H1 (cell line): Measurements from ENCODE around the gene GRIP1. TPM values are rescaled to one million over a fixed set of nuclear protein-coding genes. Genes with fewer than 3 reads are reported as not detected.

Source experiments
- CTCF ChIA-PET: fragments of 300-600 bp; sonication (Branson Sonifier 250); formaldehyde crosslinking; loops from one replicate; lab custom pipeline; 2021; ENCODE audit not compliant: partially characterized antibody; lab: Charles Lee
- POLR2A ChIA-PET: fragments of 300-600 bp; sonication (Branson Sonifier 250); formaldehyde crosslinking; loops from one replicate; lab custom pipeline; 2021; ENCODE audit warnings: inconsistent platforms; ENCODE audit not compliant: partially characterized antibody; lab: Charles Lee
- DNase-seq, 2 experiments: peaks; one replicate each; pipeline versions ENCODE4 v3.0.0 to v3.0.0-alpha.2; 2010 to 2022; ENCODE audit warnings: low spot score in 2 of 2, low read depth in 1 of 2, mixed read lengths in 1 of 2
- FAIRE-seq: peaks from 2 replicates; lab custom pipeline; 2011; peaks lifted over from hg19 to GRCh38; lab: Jason Lieb, UNC
- H2AFZ ChIP-seq: 2 replicates; pipeline ENCODE4 v1.8.1; 2012; ENCODE audit warnings: low read length, inconsistent platforms
- H2AK5ac ChIP-seq: 2 replicates; pipeline ENCODE4 v1.6.1; 2013; ENCODE audit warnings: low read depth, low read length
- H2BK120ac ChIP-seq: replicated peaks from 2 replicates; pipeline ENCODE3; 2013; ENCODE audit warnings: low read depth, low read length, inconsistent platforms
- H2BK12ac ChIP-seq: 2 replicates; pipeline ENCODE4 v1.6.1; 2013; ENCODE audit warnings: low read depth, low read length
- H2BK15ac ChIP-seq: 2 replicates; pipeline ENCODE4 v1.6.1; 2013; ENCODE audit warnings: low read length
- H2BK20ac ChIP-seq: 2 replicates; pipeline ENCODE4 v1.6.1; 2013; ENCODE audit warnings: low read length
- H2BK5ac ChIP-seq: 2 replicates; pipeline ENCODE4 v1.6.1; 2013; ENCODE audit warnings: low read depth, low read length
- H3K14ac ChIP-seq: 2 replicates; pipeline ENCODE4 v1.6.1; 2013; ENCODE audit warnings: inconsistent platforms; ENCODE audit not compliant: insufficient read length
- H3K18ac ChIP-seq: 2 replicates; pipeline ENCODE4 v1.6.1; 2013; ENCODE audit warnings: low read length; ENCODE audit errors: extremely low read depth
- H3K23ac ChIP-seq: 2 replicates; pipeline ENCODE4 v1.6.1; 2013; ENCODE audit warnings: inconsistent platforms; ENCODE audit not compliant: insufficient read length
- H3K23me2 ChIP-seq: 2 replicates; pipeline ENCODE4 v1.6.1; 2013; ENCODE audit warnings: low read depth, low read length
- H3K27ac ChIP-seq: 2 replicates; pipeline ENCODE4 v1.6.1; 2011; ENCODE audit warnings: low read depth, low read length, inconsistent platforms
- H3K27me3 ChIP-seq, 4 experiments: replicated peaks in 1 of 4; 1 replicate in 1 of 4; 2 replicates in 3 of 4; pipeline versions ENCODE4 v1.6.1 to v1.8.1; 2011 to 2013; ENCODE audit warnings: low read length in 3 of 4, mild to moderate bottlenecking in 3 of 4, inconsistent platforms in 2 of 4, mixed read lengths in 2 of 4, moderate library complexity in 1 of 4; ENCODE audit not compliant: control insufficient read depth in 3 of 4, insufficient read depth in 3 of 4; ENCODE audit errors: extremely low read depth in 1 of 4
- H3K36me3 ChIP-seq, 4 experiments: 2 replicates each; pipeline versions ENCODE4 v1.6.1 to v1.8.1; 2011 to 2013; ENCODE audit warnings: mild to moderate bottlenecking in 4 of 4, low read length in 3 of 4, moderate library complexity in 2 of 4, control low read depth in 1 of 4, inconsistent platforms in 1 of 4; ENCODE audit not compliant: insufficient read depth in 4 of 4, control insufficient read depth in 2 of 4
- H3K4ac ChIP-seq: replicated peaks from 2 replicates; pipeline ENCODE3; 2013; ENCODE audit warnings: low read length, low read depth, mixed read lengths, inconsistent platforms; ENCODE audit not compliant: insufficient read length
- H3K4me1 ChIP-seq, 4 experiments: replicated peaks in 1 of 4; 1 replicate in 1 of 4; 2 replicates in 3 of 4; pipeline versions ENCODE4 v1.6.1 to v1.8.1; 2011 to 2013; ENCODE audit warnings: low read length in 3 of 4, inconsistent platforms in 2 of 4, mixed read lengths in 1 of 4; ENCODE audit not compliant: insufficient read depth in 4 of 4, control insufficient read depth in 3 of 4
- H3K4me2 ChIP-seq, 2 experiments: 2 replicates each; pipeline versions ENCODE4 v1.6.1 to v1.8.1; 2011 to 2013; ENCODE audit warnings: low read depth in 2 of 2, low read length in 2 of 2, control low read depth in 1 of 2, inconsistent platforms in 1 of 2, mild to moderate bottlenecking in 1 of 2; ENCODE audit not compliant: insufficient read depth in 1 of 2
- H3K4me3 ChIP-seq, 4 experiments: fragments of 200-600, 300-600 bp in 1 of 4; sonication (generic), shearing (Covaris generic), sonication (Bioruptor Twin) in 1 of 4; 2 replicates each; pipeline versions ENCODE4 v1.5.1 to v1.8.1; 2011 to 2016; ENCODE audit warnings: low read length in 4 of 4, low read depth in 3 of 4, control low read depth in 2 of 4, inconsistent platforms in 2 of 4, mild to moderate bottlenecking in 2 of 4, mixed read lengths in 1 of 4, moderate library complexity in 1 of 4; ENCODE audit not compliant: insufficient read depth in 2 of 4; ENCODE audit errors: extremely low read depth in 1 of 4
- H3K56ac ChIP-seq: replicated peaks from 2 replicates; pipeline ENCODE3; 2013; ENCODE audit warnings: low read depth, mild to moderate bottlenecking, mixed read lengths, low read length, inconsistent platforms; ENCODE audit not compliant: insufficient read length
- H3K79me1 ChIP-seq: 2 replicates; pipeline ENCODE4 v1.6.1; 2013; ENCODE audit warnings: low read depth, low read length, control low read depth
- H3K79me2 ChIP-seq, 2 experiments: 2 replicates each; pipeline versions ENCODE4 v1.6.1 to v1.8.1; 2012 to 2013; ENCODE audit warnings: low read length in 2 of 2, mild to moderate bottlenecking in 2 of 2, inconsistent platforms in 1 of 2; ENCODE audit not compliant: insufficient read depth in 2 of 2, control insufficient read depth in 1 of 2
- H3K9ac ChIP-seq, 4 experiments: replicated peaks in 1 of 4; 1 replicate in 1 of 4; 2 replicates in 3 of 4; pipeline versions ENCODE4 v1.6.1 to v1.8.1; 2011 to 2013; ENCODE audit warnings: low read depth in 3 of 4, low read length in 3 of 4, control low read depth in 2 of 4, mild to moderate bottlenecking in 2 of 4, moderate library complexity in 2 of 4, inconsistent platforms in 1 of 4; ENCODE audit errors: extremely low read depth in 1 of 4
- H3K9me3 ChIP-seq, 2 experiments: 2 replicates each; pipeline versions ENCODE4 v1.6.1 to v1.8.1; 2012 to 2013; ENCODE audit warnings: mild to moderate bottlenecking in 2 of 2, moderate library complexity in 2 of 2, control low read depth in 1 of 2, inconsistent platforms in 1 of 2, low read depth in 1 of 2, low read length in 1 of 2, mixed read lengths in 1 of 2; ENCODE audit not compliant: insufficient read depth in 2 of 2
- H4K20me1 ChIP-seq, 2 experiments: replicated peaks in 1 of 2; 2 replicates each; pipeline versions ENCODE3 to v1.8.1; 2011 to 2013; ENCODE audit warnings: inconsistent platforms in 2 of 2, low read length in 2 of 2, mild to moderate bottlenecking in 1 of 2; ENCODE audit not compliant: insufficient read depth in 2 of 2, control insufficient read depth in 1 of 2
- H4K5ac ChIP-seq: 2 replicates; pipeline ENCODE4 v1.6.1; 2013; ENCODE audit warnings: low read length, low read depth, mixed read lengths, inconsistent platforms; ENCODE audit not compliant: insufficient read length
- H4K8ac ChIP-seq: 2 replicates; pipeline ENCODE4 v1.8.0; 2013; ENCODE audit warnings: mild to moderate bottlenecking, moderate library complexity, low read length, inconsistent platforms; ENCODE audit not compliant: insufficient read depth; ENCODE audit errors: extremely low read depth
- H4K91ac ChIP-seq: replicated peaks from 2 replicates; pipeline ENCODE3; 2013; ENCODE audit warnings: low read length, mixed read lengths, inconsistent platforms; ENCODE audit not compliant: insufficient read length
- CHD2 ChIP-seq: IDR thresholded peaks from 2 replicates; pipeline ENCODE4 v1.6.1; 2012; ENCODE audit warnings: low read length, improper control_type of control experiment
- CTBP2 ChIP-seq: IDR thresholded peaks from 2 replicates; pipeline ENCODE4 v1.7.0; 2011; ENCODE audit warnings: borderline replicate concordance, mild to moderate bottlenecking, moderate library complexity, mixed read lengths, low read length; ENCODE audit not compliant: insufficient read depth, insufficient read length
- RAD21 ChIP-seq, 2 experiments: IDR thresholded peaks in 1 of 2; conservative IDR thresholded peaks in 1 of 2; 2 replicates each; pipeline ENCODE4 v1.6.1; 2011; ENCODE audit warnings: low read depth in 2 of 2, low read length in 2 of 2, improper control_type of control experiment in 1 of 2, inconsistent platforms in 1 of 2, mild to moderate bottlenecking in 1 of 2, moderate library complexity in 1 of 2
- SIX5 ChIP-seq: IDR thresholded peaks from 2 replicates; pipeline ENCODE4 v1.6.1; 2011; ENCODE audit warnings: mild to moderate bottlenecking, low read depth, low read length
- TCF12 ChIP-seq: IDR thresholded peaks from 2 replicates; pipeline ENCODE4 v1.6.1; 2011; ENCODE audit warnings: low read depth, mild to moderate bottlenecking, low read length
- ZNF274 ChIP-seq: IDR thresholded peaks from 2 replicates; pipeline ENCODE4 v1.7.0; 2012; ENCODE audit warnings: low read length, borderline replicate concordance; ENCODE audit errors: extremely low read depth
- WGBS, 2 experiments: shearing (Covaris generic) in 1 of 2; methylation state at CpG; one replicate each; pipeline versions ENCODE4 v1.1.6 to v1.1.7; 2013 to 2015; ENCODE audit warnings: low lambda C conversion rate in 2 of 2, mixed read lengths in 2 of 2, inconsistent platforms in 1 of 2, low coverage in 1 of 2, missing lambda C conversion rate in 1 of 2; ENCODE audit not compliant: insufficient replicate concordance in 2 of 2, insufficient coverage in 1 of 2, insufficient read length in 1 of 2; ENCODE audit errors: extremely low coverage in 1 of 2, missing lambda C conversion rate in 1 of 2; 5-methylcytosine and 5-hydroxymethylcytosine counted together
- polyA plus RNA-seq, 7 experiments: library from polyadenylated mRNA; depleted of rRNA in 3 of 7; stranded (reverse) in 5 of 7; unstranded in 2 of 7; fragments of >200 nt in 5 of 7; fragments of 200-250 nt in 2 of 7; gene quantifications; 1 replicate in 5 of 7; 2 replicates in 1 of 7; 4 replicates in 1 of 7; pipeline versions ENCODE4 v1.2.1 to v1.2.3, GENCODE V29; 2011 to 2013; ENCODE audit warnings: missing spikeins in 2 of 7, mixed read lengths in 2 of 7
- total RNA-seq: library from RNA; stranded (reverse); fragmentation: NEBNext Ultra II Directional; extraction: Animal tissue kit (Norgen Biotek cat#: 25700); gene quantifications from 2 replicates; pipeline ENCODE4 v1.2.1, GENCODE V29; 2021

The GRIP1 gene
- total and polyA plus RNA-seq, 2 of the 8 experiments (the other 6 are each of a cell fraction or from before 2014, with no cell fraction given): 4.5 to 27.3 TPM

- CTCF ChIA-PET: no interaction called here
- POLR2A ChIA-PET: no interaction called here
- Histone ChIP-seq H4K91ac (no peak overlapping the region), H3K4me2 (no peak overlapping the region), H3K27ac (no peak overlapping the region), H3K9me3 (no peaks in the 10 kb centered on the region), H3K27me3 (no peaks in the 10 kb centered on the region), H4K20me1 (no peaks in the 10 kb centered on the region), H2BK12ac (no peak overlapping the region), H4K8ac (no peak overlapping the region), H2AFZ (no peak overlapping the region), H3K4ac (no peak overlapping the region), H3K4me3 (no peak overlapping the region), H3K79me2 (no peaks in the 10 kb centered on the region), H3K79me1 (no peaks in the 10 kb centered on the region), H3K14ac (no peak overlapping the region), H2BK5ac (no peak overlapping the region), H2BK20ac (no peak overlapping the region), H2AK5ac (no peak overlapping the region), H3K4me1 (peaks cover 0 to 2% (median 0%) of the 10 kb centered on the region in 4 experiments; a peak in 1 of 7 replicates), H2BK120ac (no peak overlapping the region), H3K56ac (no peak overlapping the region), H3K36me3 (no peaks in the 10 kb centered on the region), H2BK15ac (no peak overlapping the region), H3K23ac (no peak overlapping the region), H3K9ac (no peak overlapping the region), H3K23me2 (peaks cover 4% of the 10 kb centered on the region; the same call in 1 of the 2 replicates), H4K5ac (no peak overlapping the region), H3K18ac (no peak overlapping the region)
- 87% methylated on average over 3 of the region's 3 CpGs; no CpG with 5 or more reads in 1 of the 2 experiments for WGBS, 2 experiments
- DNase-seq: no peak
- FAIRE-seq: no peak
- TF ChIP-seq RAD21 (IDR thresholded peaks at IDR 0.05 in 1 of 2, conservative IDR thresholded peaks at IDR 0.05 in 1 of 2; ENCODE audit: low read depth in 2 of 2, low read length in 2 of 2) (no peak), ZNF274 (no peak), SIX5 (no peak), CHD2 (no peak), TCF12 (no peak), CTBP2 (no peak)
Measured at GRCh38 chr12:66717036-66717673, 38.3 kb upstream of the GRIP1 start.
